Eye (tissue), 1 donor: ENCODE data around the gene JARID2.

ENCODE experiments used
- DNase-seq: peaks from one replicate; pipeline ENCODE4 v3.0.0-alpha.2; 2015

JARID2 gene

GRCh38 chr6:15555101-15556038, 309.5 kb downstream of the JARID2 start:
- DNase-seq = no peak

- no peak for DNase-seq
These were observed 310.8 kb downstream of the JARID2 start for GRCh38 chr6:15556711-15557110.

GRCh38 chr6:15557174-15557573, 311.3 kb downstream of the JARID2 start:
- DNase-seq = no peak

GRCh38 chr6:15560713-15561112, 314.8 kb downstream of the JARID2 start:
- DNase-seq = no peak

- no peak for DNase-seq
These were observed 315.8 kb downstream of the JARID2 start for GRCh38 chr6:15561447-15562199.

- DNase-seq = no peak
These were observed 317.1 kb downstream of the JARID2 start for GRCh38 chr6:15562977-15563376.

GRCh38 chr6:15569035-15569995, 323.4 kb downstream of the JARID2 start:
- DNase-seq = no peak

- no peak for DNase-seq
These were observed 324.3 kb downstream of the JARID2 start for GRCh38 chr6:15570171-15570570.
